GM12878 (cell line): ENCODE measurements around the gene PAQR9.

Experiments used
- SMC3 ChIP-seq: IDR thresholded peaks from 2 replicates; pipeline ENCODE4 v1.6.1; 2011; ENCODE audit warnings: low read length, improper control_type of control experiment, borderline replicate concordance
- TAF1 ChIP-seq: IDR thresholded peaks from 2 replicates; pipeline ENCODE4 v1.6.1; 2011; ENCODE audit warnings: mild to moderate bottlenecking, low read depth, low read length, borderline replicate concordance
- ZBED1 ChIP-seq: IDR thresholded peaks from 2 replicates; pipeline ENCODE4 v1.6.1; 2016; ENCODE audit warnings: borderline replicate concordance

- TF ChIP-seq SMC3 (no peak), TAF1 (no peak), ZBED1 (no peak)
Measured at GRCh38 chr3:142926368-142926944, 37.0 kb downstream of the PAQR9 start.
